HCT116 (cell line): ENCODE data around the gene TCF23. TPM values are rescaled to one million over a fixed set of nuclear protein-coding genes. Genes with fewer than 3 reads are reported as not detected.
A peak's percentile ranks its signal among the peaks of the same experiment; 100 is the strongest.

ENCODE experiments used
- ATAC-seq: fragments of 200-7000 bp; cut with Tn5 transposase; 2 replicates; pipeline ENCODE4 v1.9.1; 2020; ENCODE audit warnings: mild to moderate bottlenecking, moderate library complexity
- BruUV-seq: library from RNA; stranded (reverse); fragments of 400-500 nt; replicated peaks from 2 replicates; lab custom pipeline; 2021; lab: Mats Ljungman, UMichigan
- CTCF ChIA-PET: fragments of 300-600 bp; sonication (Branson Sonifier 250); formaldehyde crosslinking; loops from one replicate; lab custom pipeline; 2021; ENCODE audit warnings: antibody characterized with exemption; lab: Charles Lee
- POLR2A ChIA-PET: fragments of 300-600, 350-600 bp; sonication (Branson Sonifier 250); formaldehyde crosslinking; loops from one replicate; lab custom pipeline; 2021; ENCODE audit warnings: antibody characterized with exemption; lab: Charles Lee
- RAD21 ChIA-PET, 2 experiments: fragments of 300-600 bp; sonication (Branson Sonifier 250); formaldehyde crosslinking; loops; one replicate each; lab custom pipeline; 2023; ENCODE audit warnings: low total read pairs in 2 of 2; ENCODE audit not compliant: uncharacterized antibody in 2 of 2, unreplicated experiment in 2 of 2, low non-redundant PET in 1 of 2; lab: Charles Lee
- DNase-seq: peaks from one replicate; pipeline ENCODE4 v3.0.0-alpha.2; 2010; ENCODE audit warnings: low read depth, low spot score
- H2AFZ ChIP-seq: fragments of 200-600 bp; shearing (Covaris generic), sonication (generic); 2 replicates; pipeline ENCODE4 v1.6.1; 2017; ENCODE audit warnings: low read depth, mixed run types, mixed read lengths, antibody characterized with exemption, low read length; ENCODE audit not compliant: poor library complexity, severe bottlenecking
- H3K27ac ChIP-seq: 2 replicates; pipeline ENCODE4 v1.5.1; 2012; ENCODE audit warnings: low read depth, low read length
- H3K27me3 ChIP-seq: fragments of 200-600 bp; sonication (generic); 2 replicates; pipeline ENCODE4 v1.6.1; 2016; ENCODE audit warnings: mixed run types, low read length, mixed read lengths; ENCODE audit not compliant: insufficient read depth
- H3K36me3 ChIP-seq, 2 experiments: fragments of 200-500 bp in 1 of 2; fragments of 200-600 bp in 1 of 2; sonication (Bioruptor generic) in 1 of 2; sonication (generic) in 1 of 2; 2 replicates each; pipeline versions ENCODE4 v1.5.1 to v1.6.1; 2014 to 2016; ENCODE audit warnings: low read length in 2 of 2, inconsistent platforms in 1 of 2, mixed read lengths in 1 of 2, mixed run types in 1 of 2; ENCODE audit not compliant: insufficient read depth in 2 of 2, control insufficient read depth in 1 of 2
- H3K4me1 ChIP-seq, 2 experiments: fragments of 200-600 bp in 1 of 2; sonication (generic) in 1 of 2; 2 replicates each; pipeline versions ENCODE4 v1.5.1 to v1.6.1; 2012 to 2017; ENCODE audit warnings: low read length in 2 of 2, inconsistent platforms in 1 of 2, mild to moderate bottlenecking in 1 of 2, mixed read lengths in 1 of 2, mixed run types in 1 of 2, moderate library complexity in 1 of 2; ENCODE audit not compliant: insufficient read depth in 2 of 2, control insufficient read depth in 1 of 2
- H3K4me2 ChIP-seq: fragments of 200-600 bp; sonication (generic); 2 replicates; pipeline ENCODE4 v1.6.1; 2017; ENCODE audit warnings: mixed run types, low read length, mixed read lengths
- H3K4me3 ChIP-seq, 2 experiments: fragments of 200-600 bp in 1 of 2; sonication (generic) in 1 of 2; replicated peaks in 1 of 2; 2 replicates each; pipeline ENCODE4 v1.5.1; 2011 to 2016; ENCODE audit warnings: low read length in 2 of 2, control low read depth in 1 of 2, low read depth in 1 of 2, mild to moderate bottlenecking in 1 of 2, mixed read lengths in 1 of 2, mixed run types in 1 of 2
- H3K79me2 ChIP-seq: fragments of 200-600 bp; sonication (generic); 2 replicates; pipeline ENCODE4 v1.6.1; 2017; ENCODE audit warnings: mild to moderate bottlenecking, mixed run types, low read length, moderate library complexity, mixed read lengths; ENCODE audit not compliant: insufficient read depth
- H3K9ac ChIP-seq: fragments of 200-600 bp; sonication (generic); 2 replicates; pipeline ENCODE4 v1.6.1; 2016; ENCODE audit warnings: low read length, mixed read lengths
- H3K9me2 ChIP-seq: fragments of 200-600 bp; sonication (generic), shearing (Covaris generic); 2 replicates; pipeline ENCODE4 v1.6.1; 2017; ENCODE audit warnings: mixed run types, mild to moderate bottlenecking, moderate library complexity; ENCODE audit not compliant: insufficient read depth
- H3K9me3 ChIP-seq, 2 experiments: fragments of 200-500 bp in 1 of 2; fragments of 200-600 bp in 1 of 2; sonication (Bioruptor generic) in 1 of 2; sonication (generic) in 1 of 2; 2 replicates each; pipeline ENCODE4 v1.6.1; 2014 to 2017; ENCODE audit warnings: low read length in 2 of 2, mixed read lengths in 2 of 2, inconsistent platforms in 1 of 2, low read depth in 1 of 2, mild to moderate bottlenecking in 1 of 2, mixed run types in 1 of 2, moderate library complexity in 1 of 2; ENCODE audit not compliant: control insufficient read depth in 1 of 2, insufficient read depth in 1 of 2
- H4K20me1 ChIP-seq: fragments of 200-600 bp; sonication (generic), shearing (Covaris generic); 2 replicates; pipeline ENCODE4 v1.6.1; 2017; ENCODE audit warnings: mixed run types, mild to moderate bottlenecking, moderate library complexity; ENCODE audit not compliant: insufficient read depth
- EGR1 ChIP-seq: IDR thresholded peaks from 2 replicates; pipeline ENCODE4 v1.6.1; 2012; ENCODE audit warnings: low read depth
- EZH2 ChIP-seq: fragments of 200-600 bp; sonication (generic); IDR thresholded peaks from 2 replicates; pipeline ENCODE4 v1.6.1; 2017; ENCODE audit warnings: antibody characterized with exemption, mixed run types
- JUND ChIP-seq: IDR thresholded peaks from 2 replicates; pipeline ENCODE4 v1.6.1; 2012
- POLR2A ChIP-seq: IDR thresholded peaks from 2 replicates; pipeline ENCODE4 v1.7.0; 2011; ENCODE audit warnings: borderline replicate concordance; ENCODE audit not compliant: insufficient read depth, insufficient read length; ENCODE audit errors: extremely low read depth
- RAD21 ChIP-seq: IDR thresholded peaks from 2 replicates; pipeline ENCODE4 v1.6.1; 2012; ENCODE audit warnings: low read depth, mild to moderate bottlenecking
- TCF7L2 ChIP-seq: IDR thresholded peaks from 2 replicates; pipeline ENCODE4 v1.7.0; 2011; ENCODE audit warnings: borderline replicate concordance, inconsistent platforms; ENCODE audit not compliant: insufficient read depth, insufficient read length; ENCODE audit errors: extremely low read depth
- ZFX ChIP-seq: fragments of 450-650 bp; IDR thresholded peaks from 2 replicates; pipeline ENCODE4 v1.6.1; 2017
- intact Hi-C: fragments of 100-400 bp; cut with micrococcal nuclease; formaldehyde crosslinking; loops from 2 replicates; pipeline ENCODE4 v1.10.0; 2022
- total RNA-seq: library from RNA; stranded (reverse); gene quantifications from one replicate; pipeline ENCODE4 v1.2.1, GENCODE V29; 2021; ENCODE audit not compliant: unreplicated experiment
- TF ChIP-seq, protein P1 (sequence below): IDR thresholded peaks from 2 replicates; pipeline ENCODE4 v1.6.1; 2012
- TF ChIP-seq, protein P2 (sequence below), 3 experiments: fragments of 200-600 bp in 1 of 3; sonication (generic) in 1 of 3; IDR thresholded peaks in 2 of 3; conservative IDR thresholded peaks in 1 of 3; 2 replicates each; pipeline ENCODE4 v1.5.1; 2012 to 2017; ENCODE audit warnings: low read depth in 2 of 3, low read length in 2 of 3, antibody characterized with exemption in 1 of 3, borderline replicate concordance in 1 of 3, control low read depth in 1 of 3, mild to moderate bottlenecking in 1 of 3, mixed read lengths in 1 of 3, mixed run types in 1 of 3, moderate library complexity in 1 of 3; ENCODE audit not compliant: insufficient read depth in 1 of 3
- TF ChIP-seq, protein P3 (sequence below): IDR thresholded peaks from 2 replicates; pipeline ENCODE4 v1.6.1; 2012
- TF ChIP-seq, protein P4 (sequence below): IDR thresholded peaks from 2 replicates; pipeline ENCODE4 v1.6.1; 2011; ENCODE audit warnings: mild to moderate bottlenecking, low read length, moderate library complexity; ENCODE audit not compliant: insufficient replicate concordance; ENCODE audit errors: extremely low read depth

The TCF23 gene
- total RNA-seq, 1 experiment from 2014 or later = not detected

DNA sequence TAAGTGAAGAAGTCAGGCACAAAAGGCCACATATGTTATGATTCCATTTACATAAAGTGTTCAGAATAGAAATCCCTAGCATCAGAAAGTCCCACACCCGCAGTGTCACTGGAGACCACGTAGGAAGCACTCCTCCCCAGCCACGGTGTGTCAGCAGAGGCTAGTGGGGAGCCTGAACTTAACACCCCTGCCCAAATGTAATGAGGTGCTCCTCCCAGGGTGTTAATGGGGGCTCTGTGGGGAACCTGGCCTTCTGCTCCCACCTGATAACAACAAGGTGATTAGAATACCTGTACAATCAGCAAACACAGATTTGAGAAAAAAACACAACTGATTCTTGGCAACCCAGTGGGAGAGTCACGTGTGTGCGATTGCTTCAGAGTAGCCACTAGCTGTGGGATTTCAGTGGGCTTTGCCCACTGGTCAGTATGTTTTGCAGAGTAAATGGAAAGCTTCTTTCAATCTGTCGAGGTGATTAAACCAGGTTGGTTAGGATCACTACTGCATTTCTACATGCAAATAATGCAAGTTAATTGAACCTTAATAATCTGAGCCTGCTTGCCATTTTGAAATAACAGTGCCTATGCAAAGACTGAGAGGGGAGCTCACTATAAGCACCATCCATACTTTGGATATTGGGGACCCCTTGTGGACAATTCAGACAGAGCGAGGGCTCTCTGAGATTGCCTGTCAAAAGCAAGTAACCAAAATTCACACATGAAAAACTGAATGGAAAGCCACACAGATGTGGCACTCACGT, 42.4 kb downstream of the TCF23 start:
- Histone ChIP-seq H3K9me3 (no peaks in the 10 kb centered on the region), H3K27me3 (no peaks in the 10 kb centered on the region), H3K9me2 (no peaks in the 10 kb centered on the region), H2AFZ (peak overlapping the region; percentile 27), H3K4me1 (no peaks in the 10 kb centered on the region), H4K20me1 (no peaks in the 10 kb centered on the region), H3K4me3 (no peak overlapping the region), H3K27ac (no peak overlapping the region), H3K36me3 (no peaks in the 10 kb centered on the region), H3K9ac (no peak overlapping the region), H3K4me2 (no peak overlapping the region)
- peak; percentile 97 for ATAC-seq
- CTCF ChIA-PET = interaction anchor here (0.6 to 1.6 kb wide), 15 partner anchors 12 to 248 kb away, joined by 3 to 9 read pairs (median 4); partner anchors contain the start of genes ATRAID and SLC5A6
- intact Hi-C loops = loop anchor here (1.0 to 10.0 kb wide), 2 partner anchors 93 to 226 kb away; no protein-coding TSS in a partner anchor
- peak; percentile 43 for DNase-seq
- BruUV-seq = no TSS peak
- POLR2A ChIA-PET = no interaction called here
- TF ChIP-seq, protein P1, sequence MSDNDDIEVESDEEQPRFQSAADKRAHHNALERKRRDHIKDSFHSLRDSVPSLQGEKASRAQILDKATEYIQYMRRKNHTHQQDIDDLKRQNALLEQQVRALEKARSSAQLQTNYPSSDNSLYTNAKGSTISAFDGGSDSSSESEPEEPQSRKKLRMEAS = no peak
- TF ChIP-seq TCF7L2 (no peak), RAD21 (peak; percentile 85), JUND (no peak), ZFX (no peak), EGR1 (no peak), EZH2 (no peak), POLR2A (no peak)
- TF ChIP-seq, protein P2, sequence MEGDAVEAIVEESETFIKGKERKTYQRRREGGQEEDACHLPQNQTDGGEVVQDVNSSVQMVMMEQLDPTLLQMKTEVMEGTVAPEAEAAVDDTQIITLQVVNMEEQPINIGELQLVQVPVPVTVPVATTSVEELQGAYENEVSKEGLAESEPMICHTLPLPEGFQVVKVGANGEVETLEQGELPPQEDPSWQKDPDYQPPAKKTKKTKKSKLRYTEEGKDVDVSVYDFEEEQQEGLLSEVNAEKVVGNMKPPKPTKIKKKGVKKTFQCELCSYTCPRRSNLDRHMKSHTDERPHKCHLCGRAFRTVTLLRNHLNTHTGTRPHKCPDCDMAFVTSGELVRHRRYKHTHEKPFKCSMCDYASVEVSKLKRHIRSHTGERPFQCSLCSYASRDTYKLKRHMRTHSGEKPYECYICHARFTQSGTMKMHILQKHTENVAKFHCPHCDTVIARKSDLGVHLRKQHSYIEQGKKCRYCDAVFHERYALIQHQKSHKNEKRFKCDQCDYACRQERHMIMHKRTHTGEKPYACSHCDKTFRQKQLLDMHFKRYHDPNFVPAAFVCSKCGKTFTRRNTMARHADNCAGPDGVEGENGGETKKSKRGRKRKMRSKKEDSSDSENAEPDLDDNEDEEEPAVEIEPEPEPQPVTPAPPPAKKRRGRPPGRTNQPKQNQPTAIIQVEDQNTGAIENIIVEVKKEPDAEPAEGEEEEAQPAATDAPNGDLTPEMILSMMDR (IDR thresholded peaks at IDR 0.05 in 2 of 3, conservative IDR thresholded peaks at IDR 0.05 in 1 of 3; ENCODE audit: borderline replicate concordance in 1 of 3, insufficient read depth in 1 of 3, low read depth in 2 of 3, low read length in 2 of 3) = peak; percentile 71 to 87 (median 74)
- TF ChIP-seq, protein P3, sequence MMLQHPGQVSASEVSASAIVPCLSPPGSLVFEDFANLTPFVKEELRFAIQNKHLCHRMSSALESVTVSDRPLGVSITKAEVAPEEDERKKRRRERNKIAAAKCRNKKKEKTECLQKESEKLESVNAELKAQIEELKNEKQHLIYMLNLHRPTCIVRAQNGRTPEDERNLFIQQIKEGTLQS = no peak
- TF ChIP-seq, protein P4, sequence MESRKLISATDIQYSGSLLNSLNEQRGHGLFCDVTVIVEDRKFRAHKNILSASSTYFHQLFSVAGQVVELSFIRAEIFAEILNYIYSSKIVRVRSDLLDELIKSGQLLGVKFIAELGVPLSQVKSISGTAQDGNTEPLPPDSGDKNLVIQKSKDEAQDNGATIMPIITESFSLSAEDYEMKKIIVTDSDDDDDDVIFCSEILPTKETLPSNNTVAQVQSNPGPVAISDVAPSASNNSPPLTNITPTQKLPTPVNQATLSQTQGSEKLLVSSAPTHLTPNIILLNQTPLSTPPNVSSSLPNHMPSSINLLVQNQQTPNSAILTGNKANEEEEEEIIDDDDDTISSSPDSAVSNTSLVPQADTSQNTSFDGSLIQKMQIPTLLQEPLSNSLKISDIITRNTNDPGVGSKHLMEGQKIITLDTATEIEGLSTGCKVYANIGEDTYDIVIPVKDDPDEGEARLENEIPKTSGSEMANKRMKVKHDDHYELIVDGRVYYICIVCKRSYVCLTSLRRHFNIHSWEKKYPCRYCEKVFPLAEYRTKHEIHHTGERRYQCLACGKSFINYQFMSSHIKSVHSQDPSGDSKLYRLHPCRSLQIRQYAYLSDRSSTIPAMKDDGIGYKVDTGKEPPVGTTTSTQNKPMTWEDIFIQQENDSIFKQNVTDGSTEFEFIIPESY = no peak
- TF ChIP-seq, all 23 proteins: peak for 2
- RAD21 ChIA-PET = no interaction called here
- H3K79me2 ChIP-seq = no peaks in the 10 kb centered on the region
